Calu3 (cell line): Measurements from ENCODE around the gene TTC12. TPM values are rescaled to one million over a fixed set of nuclear protein-coding genes. Genes with fewer than 3 reads are reported as not detected.

Experiments
- BruUV-seq: library from RNA; stranded (reverse); fragments of 400-500 nt; replicated peaks from 2 replicates; lab custom pipeline; 2021; lab: Mats Ljungman, UMichigan
- CTCF ChIA-PET: fragments of 300-600 bp; sonication (Branson Sonifier 250); formaldehyde crosslinking; loops from one replicate; lab custom pipeline; 2022; ENCODE audit warnings: antibody characterized with exemption; lab: Charles Lee
- DNase-seq: peaks from one replicate; pipeline ENCODE4 v3.0.0; 2022
- H3K27ac Mint-ChIP-seq: one replicate; pipeline ENCODE4 v1.8.0; 2022; ENCODE audit warnings: mixed read lengths; ENCODE audit not compliant: unreplicated experiment
- H3K27me3 Mint-ChIP-seq: one replicate; pipeline ENCODE4 v1.8.0; 2022; ENCODE audit warnings: mixed read lengths; ENCODE audit not compliant: unreplicated experiment
- H3K36me3 Mint-ChIP-seq: one replicate; pipeline ENCODE4 v1.8.0; 2022; ENCODE audit warnings: mild to moderate bottlenecking, moderate library complexity, mixed read lengths; ENCODE audit not compliant: insufficient read depth, unreplicated experiment
- H3K4me1 Mint-ChIP-seq: one replicate; pipeline ENCODE4 v1.8.0; 2022; ENCODE audit warnings: mild to moderate bottlenecking, low read depth, mixed read lengths; ENCODE audit not compliant: unreplicated experiment
- H3K4me3 Mint-ChIP-seq: one replicate; pipeline ENCODE4 v1.8.0; 2022; ENCODE audit warnings: mild to moderate bottlenecking, low read depth, moderate library complexity, mixed read lengths; ENCODE audit not compliant: unreplicated experiment
- H3K9me3 Mint-ChIP-seq: one replicate; pipeline ENCODE4 v1.8.0; 2022; ENCODE audit warnings: low read depth, mixed read lengths; ENCODE audit not compliant: unreplicated experiment
- intact Hi-C: fragments of 100-400 bp; cut with micrococcal nuclease; formaldehyde crosslinking; loops from one replicate; pipeline ENCODE4 v1.10.0; 2022; ENCODE audit not compliant: unreplicated experiment
- total RNA-seq: library from RNA; stranded (reverse); gene quantifications from 2 replicates; pipeline ENCODE4 v1.2.3, GENCODE V29; 2022
- TF ChIP-seq, protein P1 (sequence below): fragments of 200-600 bp; IDR thresholded peaks from one replicate; pipeline ENCODE4 v1.8.0; 2022; ENCODE audit warnings: antibody characterized with exemption; ENCODE audit not compliant: unreplicated experiment

TTC12 gene
- total RNA-seq, 1 experiment from 2014 or later = 15.0 TPM

DNA sequence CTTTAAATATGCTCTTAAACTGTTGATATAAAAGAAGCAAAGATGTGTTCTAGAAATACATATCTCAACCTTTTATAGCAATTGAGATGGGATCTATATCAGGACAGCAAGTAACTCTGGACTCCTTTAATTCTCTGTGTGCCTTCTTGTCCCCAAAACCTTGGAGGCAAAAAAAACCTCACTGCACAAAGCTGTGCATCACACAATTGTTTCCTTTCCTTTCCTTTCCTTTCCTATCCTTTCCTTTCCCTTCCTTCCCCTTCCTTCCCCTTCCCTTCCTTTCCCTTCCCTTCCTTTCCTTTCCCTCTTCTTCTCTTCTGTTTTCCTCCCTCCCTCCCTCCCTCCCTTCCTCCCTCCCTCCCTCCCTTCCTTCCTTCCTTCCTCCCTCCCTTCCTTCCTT, 9.5 kb upstream of the TTC12 start:
- no TSS peak for BruUV-seq
- TF ChIP-seq, protein P1, sequence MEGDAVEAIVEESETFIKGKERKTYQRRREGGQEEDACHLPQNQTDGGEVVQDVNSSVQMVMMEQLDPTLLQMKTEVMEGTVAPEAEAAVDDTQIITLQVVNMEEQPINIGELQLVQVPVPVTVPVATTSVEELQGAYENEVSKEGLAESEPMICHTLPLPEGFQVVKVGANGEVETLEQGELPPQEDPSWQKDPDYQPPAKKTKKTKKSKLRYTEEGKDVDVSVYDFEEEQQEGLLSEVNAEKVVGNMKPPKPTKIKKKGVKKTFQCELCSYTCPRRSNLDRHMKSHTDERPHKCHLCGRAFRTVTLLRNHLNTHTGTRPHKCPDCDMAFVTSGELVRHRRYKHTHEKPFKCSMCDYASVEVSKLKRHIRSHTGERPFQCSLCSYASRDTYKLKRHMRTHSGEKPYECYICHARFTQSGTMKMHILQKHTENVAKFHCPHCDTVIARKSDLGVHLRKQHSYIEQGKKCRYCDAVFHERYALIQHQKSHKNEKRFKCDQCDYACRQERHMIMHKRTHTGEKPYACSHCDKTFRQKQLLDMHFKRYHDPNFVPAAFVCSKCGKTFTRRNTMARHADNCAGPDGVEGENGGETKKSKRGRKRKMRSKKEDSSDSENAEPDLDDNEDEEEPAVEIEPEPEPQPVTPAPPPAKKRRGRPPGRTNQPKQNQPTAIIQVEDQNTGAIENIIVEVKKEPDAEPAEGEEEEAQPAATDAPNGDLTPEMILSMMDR = no peak
- peaks cover 25% of the 10 kb centered on the region for H3K27me3 Mint-ChIP-seq
- DNase-seq = no peak
- H3K4me3 Mint-ChIP-seq = no peak overlapping the region
- CTCF ChIA-PET = interaction anchor here (0.6 kb wide), 1 partner anchor 179 kb away, joined by 4 read pairs; no protein-coding TSS in a partner anchor
- intact Hi-C loops = loop anchor here (1.0 to 2.0 kb wide), 3 partner anchors 227 to 492 kb away; no protein-coding TSS in a partner anchor
- no peaks in the 10 kb centered on the region for H3K9me3 Mint-ChIP-seq
- no peaks in the 10 kb centered on the region for H3K36me3 Mint-ChIP-seq
- H3K27ac Mint-ChIP-seq = no peak overlapping the region
- no peaks in the 10 kb centered on the region for H3K4me1 Mint-ChIP-seq

DNA sequence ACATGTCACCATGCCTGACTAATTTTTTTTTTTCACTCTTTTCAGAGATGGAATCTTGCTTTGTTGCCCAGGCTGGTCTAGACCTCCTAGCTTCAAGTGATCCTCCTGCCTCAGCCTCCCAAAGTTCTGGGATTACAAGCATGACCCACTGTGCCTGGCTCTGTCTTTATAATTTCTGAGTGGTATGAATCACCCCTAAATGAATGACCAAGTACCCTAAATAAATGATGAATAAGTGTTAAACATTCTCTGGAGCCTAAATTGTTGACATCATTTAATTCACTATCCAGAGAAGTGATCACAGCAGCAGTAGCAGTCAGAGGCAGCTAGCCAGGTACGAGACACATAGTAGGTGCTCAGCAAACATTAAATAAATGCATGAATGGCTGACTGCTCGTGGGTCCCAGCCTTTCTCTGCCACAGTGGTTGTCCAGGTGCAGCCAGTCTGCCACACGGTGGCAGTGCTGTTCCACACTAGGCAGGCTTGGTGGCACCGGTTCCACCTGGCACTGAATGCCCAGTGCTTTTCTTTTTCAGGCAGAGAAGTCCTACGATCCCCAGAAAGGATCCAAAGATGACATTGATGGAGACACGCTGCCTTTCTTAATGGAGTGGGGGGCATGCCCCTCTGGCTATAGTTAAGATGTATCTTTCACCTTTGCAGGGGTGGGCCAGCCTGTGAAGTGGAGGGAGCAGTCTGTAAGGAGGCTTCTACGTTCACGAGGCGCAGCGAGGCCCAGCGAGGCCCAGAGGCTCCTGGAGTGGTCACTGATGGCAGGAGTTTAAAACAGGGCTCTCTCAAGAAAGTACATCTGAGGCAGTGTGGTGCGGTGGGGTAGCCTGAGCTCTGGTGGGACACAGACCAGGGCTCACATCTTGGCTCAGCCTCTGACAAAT, 8.7 kb upstream of the TTC12 start:
- peaks cover 18% of the 10 kb centered on the region for H3K27me3 Mint-ChIP-seq
- no peak overlapping the region for H3K4me3 Mint-ChIP-seq
- DNase-seq = peak; percentile 76
- H3K36me3 Mint-ChIP-seq = no peaks in the 10 kb centered on the region
- H3K27ac Mint-ChIP-seq = no peak overlapping the region
- TF ChIP-seq, protein P1 = peak; percentile 72
- no TSS peak for BruUV-seq
- H3K9me3 Mint-ChIP-seq = no peaks in the 10 kb centered on the region
- H3K4me1 Mint-ChIP-seq = no peaks in the 10 kb centered on the region
- CTCF ChIA-PET = no interaction called here
- intact Hi-C loops = loop anchor here (1.0 to 2.0 kb wide), 3 partner anchors 227 to 491 kb away; no protein-coding TSS in a partner anchor

DNA sequence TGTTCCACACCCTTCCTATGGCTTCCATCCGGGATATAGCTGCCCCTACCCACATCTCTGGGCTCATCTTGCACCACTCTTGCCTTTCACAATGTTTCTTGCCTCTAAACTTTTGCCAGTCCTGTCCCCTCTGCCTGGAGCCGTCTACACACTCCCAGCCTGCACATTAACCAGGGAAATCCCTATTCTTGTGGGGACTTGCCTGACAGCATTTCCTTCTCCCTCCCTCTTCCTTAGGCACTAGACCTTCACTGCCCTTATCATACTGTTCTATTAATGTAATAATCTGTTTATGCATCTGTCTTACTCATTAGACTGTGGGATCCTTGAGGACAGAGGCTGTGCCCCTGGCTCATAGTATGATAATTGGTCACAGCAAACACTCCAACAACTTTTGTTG, 5.8 kb upstream of the TTC12 start:
- no peaks in the 10 kb centered on the region for H3K9me3 Mint-ChIP-seq
- peaks cover 13% of the 10 kb centered on the region for H3K27me3 Mint-ChIP-seq
- TF ChIP-seq, protein P1 = no peak
- no TSS peak for BruUV-seq
- H3K4me1 Mint-ChIP-seq = no peaks in the 10 kb centered on the region
- no peaks in the 10 kb centered on the region for H3K36me3 Mint-ChIP-seq
- no peak for DNase-seq
- H3K27ac Mint-ChIP-seq = no peak overlapping the region
- no peak overlapping the region for H3K4me3 Mint-ChIP-seq
- intact Hi-C loops = no loop called here
- CTCF ChIA-PET = no interaction called here

DNA sequence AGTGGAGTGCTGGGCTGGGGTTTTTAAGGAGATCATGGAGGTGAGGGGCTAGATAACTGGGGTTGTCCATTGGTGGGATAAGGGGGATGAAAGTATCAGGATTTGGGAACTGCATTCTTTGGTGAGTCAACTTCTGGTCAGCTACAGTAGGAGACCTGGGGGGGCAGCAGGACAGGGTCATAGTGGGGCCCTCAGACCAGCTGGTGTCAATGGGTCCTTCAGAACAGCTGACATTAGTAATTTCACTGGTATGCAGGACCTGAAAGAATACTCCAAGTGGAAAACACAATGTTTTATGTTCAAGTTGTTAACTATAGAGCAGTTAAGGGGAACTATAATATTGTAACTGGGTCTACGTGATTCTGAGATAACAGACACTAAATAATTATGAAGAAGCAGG, 2.8 kb upstream of the TTC12 start:
- no peaks in the 10 kb centered on the region for H3K9me3 Mint-ChIP-seq
- peaks cover 13% of the 10 kb centered on the region for H3K36me3 Mint-ChIP-seq
- no peak for DNase-seq
- peaks cover 13% of the 10 kb centered on the region for H3K27me3 Mint-ChIP-seq
- CTCF ChIA-PET = no interaction called here
- H3K4me3 Mint-ChIP-seq = no peak overlapping the region
- H3K27ac Mint-ChIP-seq = no peak overlapping the region
- no TSS peak for BruUV-seq
- no peaks in the 10 kb centered on the region for H3K4me1 Mint-ChIP-seq
- TF ChIP-seq, protein P1 = no peak
- intact Hi-C loops = no loop called here
